Motor neuron (in vitro differentiated cells): Measurements from ENCODE around the gene RIPPLY3. TPM values are rescaled to one million over a fixed set of nuclear protein-coding genes. Genes with fewer than 3 reads are reported as not detected.
"Not testable (repeated sequence)": the region's sequence is repeated elsewhere in the genome, so short reads cannot be mapped to it uniquely, and the experiment has no call there.

Source experiments
- ATAC-seq, 8 experiments: fragments of 200-7000 bp; cut with Tn5 transposase; replicated peaks in 6 of 8; 2 replicates each; pipeline ENCODE4 v1.8.0; 2021; ENCODE audit warnings: mild to moderate bottlenecking in 8 of 8, moderate library complexity in 8 of 8
- H3K27ac ChIP-seq, 2 donors: fragments of 250-450 bp; sonication (Bioruptor Pico); 2 replicates each; pipeline ENCODE4 v1.9.0; 2021; ENCODE audit warnings: antibody characterized with exemption in 2 of 2, mild to moderate bottlenecking in 2 of 2, moderate library complexity in 1 of 2
- H3K4me1 ChIP-seq, 2 donors: fragments of 250-450 bp; sonication (Bioruptor Pico); replicated peaks in 1 of 2; 2 replicates each; pipeline ENCODE4 v1.6.1; 2021; ENCODE audit warnings: antibody characterized with exemption in 2 of 2, mild to moderate bottlenecking in 2 of 2, moderate library complexity in 1 of 2
- H3K4me3 ChIP-seq, 5 donors: fragments of 250-450 bp; sonication (Bioruptor Pico); 2 replicates each; pipeline ENCODE4 v1.9.0; 2021; ENCODE audit warnings: antibody characterized with exemption in 5 of 5, mild to moderate bottlenecking in 5 of 5, moderate library complexity in 4 of 5
- WGBS, 10 experiments: fragments of 450-650 bp; shearing (Covaris generic); methylation state at CpG; one replicate each; pipeline ENCODE4 v1.0.0; 2022; 5-methylcytosine and 5-hydroxymethylcytosine counted together
- in situ Hi-C, 9 experiments: fragments of 400-800 bp; cut with MboI; loops; one replicate each; pipeline ENCODE4 v1.15.0; 2021; ENCODE audit warnings: low sequenced_read_pairs in 9 of 9, low pct_unique_long_range_greater_than_20kb in 2 of 9; ENCODE audit not compliant: unreplicated experiment in 9 of 9
- total RNA-seq, 8 experiments: library from RNA; unstranded; fragments of 300-600 nt; gene quantifications; 2 replicates each; pipeline versions ENCODE4 v1.2.3 to v1.2.4, GENCODE V29; 2022

RIPPLY3 gene
- total RNA-seq, 8 experiments from 2014 or later = 0.14 to 0.43 (median 0.16) TPM; not detected in 2

DNA sequence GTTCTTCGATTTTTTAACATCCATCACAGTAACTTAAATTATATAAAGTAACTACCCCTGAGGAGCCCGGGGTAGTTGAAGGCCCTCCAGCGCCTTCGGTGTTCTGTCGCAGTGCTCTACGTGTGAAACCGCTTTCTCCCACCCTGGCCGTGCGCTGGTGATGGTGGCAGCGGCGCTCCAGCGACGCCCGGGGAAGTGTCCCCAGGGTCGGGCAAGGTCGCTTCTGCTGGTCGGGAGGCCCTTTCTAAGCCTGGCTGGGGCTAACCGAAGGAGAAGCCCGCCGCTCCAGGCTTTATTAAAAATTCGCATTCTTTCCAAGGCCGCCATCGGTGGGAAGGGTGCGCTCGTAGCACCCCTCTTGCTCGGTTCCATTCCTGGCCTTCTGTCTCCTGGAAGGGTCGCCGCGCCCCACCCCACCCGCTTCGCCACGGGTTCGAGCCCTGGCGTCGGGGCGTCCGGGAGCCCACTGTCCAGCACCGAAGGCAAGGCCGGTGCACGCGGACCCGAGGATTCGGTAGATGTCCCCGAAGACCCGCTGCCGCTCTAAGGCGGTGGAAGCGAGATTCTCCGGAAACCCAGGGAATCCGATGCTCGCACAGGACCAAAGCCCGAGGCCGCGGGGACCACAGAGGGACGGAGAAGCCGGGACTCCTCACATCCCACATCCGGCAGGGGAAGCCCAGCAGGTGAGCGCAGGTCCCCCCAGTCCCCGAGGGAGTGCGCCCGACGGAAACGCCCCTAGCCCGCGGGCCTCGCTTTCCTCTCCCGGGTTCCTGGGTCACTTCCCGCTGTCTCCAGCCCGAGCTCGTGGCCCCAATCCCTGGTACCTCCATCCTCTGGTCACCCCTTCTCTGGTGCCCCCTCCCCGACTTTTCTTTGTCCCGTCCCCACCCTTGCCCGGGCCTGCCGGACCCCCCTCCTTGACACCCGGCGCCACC lies 685 bp upstream of the RIPPLY3 start:
- H3K4me3 ChIP-seq = peak overlapping the region; percentile 29 to 40 (median 39)
- no peaks in the 10 kb centered on the region for H3K4me1 ChIP-seq
- 0 to 88% (median 79%) methylated on average over 2 to 9 of the region's 76 CpGs; no CpG with 5 or more reads in 2 of the 10 experiments for WGBS, 10 experiments
- in situ Hi-C loops = no loop called here
- no peak for ATAC-seq
- no peak overlapping the region for H3K27ac ChIP-seq

DNA sequence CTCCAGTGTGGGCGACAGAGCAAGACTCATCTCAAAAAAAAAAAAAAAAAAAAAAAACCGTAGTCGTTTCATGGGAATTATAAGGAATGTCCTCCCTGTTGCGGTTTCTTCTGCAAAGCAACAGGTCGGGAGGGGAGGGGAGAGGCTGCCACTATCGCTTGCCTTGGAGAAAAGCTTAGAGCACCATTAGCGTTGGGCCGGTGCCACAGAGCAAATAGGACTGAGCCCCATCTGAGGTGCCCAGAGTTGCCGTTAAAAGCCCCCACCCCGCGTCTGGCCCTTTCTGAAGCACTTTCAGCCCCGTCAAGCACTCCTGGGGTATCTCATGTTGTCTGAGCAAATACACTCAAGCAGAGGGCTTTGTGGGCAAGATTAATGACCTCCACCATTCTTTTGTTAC lies 2.2 kb downstream of the RIPPLY3 start:
- WGBS, 10 experiments = 9 to 100% (median 32%) methylated on average over 1 to 8 of the region's 12 CpGs; no CpG with 5 or more reads in 3 of the 10 experiments
- peak in 3 of 8 experiments; percentile 36 to 85 (median 45) for ATAC-seq
- no peak overlapping the region for H3K27ac ChIP-seq
- H3K4me3 ChIP-seq = no peak overlapping the region
- in situ Hi-C loops = no loop called here
- no peaks in the 10 kb centered on the region for H3K4me1 ChIP-seq

DNA sequence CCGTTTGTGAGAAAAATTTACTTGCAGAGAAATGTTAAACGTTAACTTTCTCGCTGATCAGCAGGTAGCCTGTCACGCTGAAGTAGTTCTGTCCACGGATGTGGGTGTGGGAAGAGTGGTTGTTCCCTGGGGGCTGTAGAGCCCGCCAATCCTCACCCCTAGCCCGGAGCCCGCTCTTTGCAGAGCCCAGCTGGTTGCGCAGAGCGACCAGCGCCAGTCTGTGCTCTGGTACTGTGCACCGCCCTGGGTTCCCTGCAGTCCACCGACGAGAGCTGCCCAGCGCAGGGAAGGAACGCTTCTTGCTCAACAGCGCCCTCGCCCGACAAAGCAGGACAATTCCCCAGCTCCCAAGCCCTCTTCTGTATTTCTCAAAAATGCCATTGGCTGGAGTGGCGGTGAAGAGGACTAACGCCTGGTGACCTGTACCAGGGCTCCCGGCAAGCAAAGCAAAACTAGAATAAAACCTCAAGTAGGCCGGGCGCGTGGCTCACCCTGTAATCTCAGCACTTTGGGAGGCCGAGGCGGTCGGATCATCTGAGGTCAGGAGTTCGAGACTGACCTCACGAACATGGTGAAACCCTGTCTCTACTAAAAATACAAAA lies 3.3 kb downstream of the RIPPLY3 start:
- in situ Hi-C loops = no loop called here
- 0 to 100% (median 41%) methylated on average over 1 to 21 of the region's 30 CpGs; no CpG with 5 or more reads in 2 of the 10 experiments for WGBS, 10 experiments
- peak; percentile 79 to 98 (median 90) for ATAC-seq
- Histone ChIP-seq H3K4me1 (no peaks in the 10 kb centered on the region), H3K27ac (no peak overlapping the region), H3K4me3 (peak overlapping the region in 1 of 5 donors; percentile 16)

DNA sequence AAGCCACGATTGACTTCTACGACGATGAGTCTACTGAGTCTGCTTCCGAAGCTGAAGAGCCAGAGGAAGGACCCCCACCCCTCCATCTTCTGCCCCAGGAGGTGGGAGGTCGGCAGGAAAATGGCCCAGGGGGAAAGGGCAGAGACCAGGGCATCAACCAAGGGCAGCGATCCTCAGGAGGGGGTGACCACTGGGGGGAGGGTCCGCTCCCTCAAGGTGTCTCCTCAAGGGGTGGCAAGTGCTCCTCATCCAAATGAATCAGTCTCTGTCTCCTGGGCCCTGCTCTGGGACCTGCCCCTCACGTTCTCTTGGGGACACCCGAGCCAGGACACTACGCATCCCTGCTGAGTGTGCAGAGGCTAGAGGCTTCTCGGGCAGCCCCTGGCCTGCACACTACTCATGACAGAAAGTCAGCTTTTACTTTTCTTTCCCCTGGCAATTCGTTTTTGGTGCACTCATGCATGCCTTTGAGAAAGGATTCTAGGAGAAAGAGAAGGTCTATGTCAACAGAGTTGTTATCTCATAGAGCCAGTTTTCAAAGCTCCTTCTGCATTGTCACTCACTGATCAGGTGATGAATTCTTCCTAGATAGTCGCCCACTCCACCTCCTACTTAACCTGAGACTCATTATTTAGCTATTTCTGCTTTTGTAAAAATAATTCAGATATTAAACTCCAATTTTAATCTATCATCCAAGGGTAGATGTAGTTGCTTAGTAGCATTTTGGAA lies 11.6 kb downstream of the RIPPLY3 start:
- Histone ChIP-seq H3K4me3 (no peak overlapping the region), H3K4me1 (no peaks in the 10 kb centered on the region), H3K27ac (no peak overlapping the region)
- in situ Hi-C loops = no loop called here
- WGBS, 10 experiments = 30 to 100% (median 69%) methylated on average over 1 to 9 of the region's 13 CpGs; no CpG with 5 or more reads in 1 of the 10 experiments
- ATAC-seq = no peak

DNA sequence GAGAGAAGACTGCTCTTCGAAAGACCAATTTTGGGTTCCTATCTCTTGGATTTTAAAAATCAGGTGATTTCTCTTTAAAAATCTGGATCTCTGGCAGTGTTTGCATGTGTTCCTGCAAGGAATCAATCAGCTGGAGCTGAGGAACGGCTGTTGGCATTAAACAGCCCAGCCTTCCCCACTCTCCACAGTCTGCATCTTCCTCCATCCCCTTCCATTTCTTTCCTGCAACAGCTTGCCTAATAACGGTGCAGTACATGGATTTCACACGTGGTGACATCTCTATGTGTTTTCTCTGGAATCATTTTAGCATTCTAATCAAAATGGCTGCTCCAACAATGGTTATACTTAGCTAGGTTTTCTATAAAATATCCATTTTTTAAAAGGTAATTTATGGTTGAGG lies 20.0 kb downstream of the RIPPLY3 start:
- in situ Hi-C loops = no loop called here
- ATAC-seq = peak in 5 of 8 experiments; percentile 52 to 73 (median 66)
- H3K27ac ChIP-seq = no peak overlapping the region
- peaks cover 0 to 6% of the 10 kb centered on the region in 2 donors for H3K4me1 ChIP-seq
- no peak overlapping the region for H3K4me3 ChIP-seq
- WGBS, 10 experiments = 0 to 63% (median 44%) methylated on average over 1 to 4 of the region's 4 CpGs; no CpG with 5 or more reads in 3 of the 10 experiments

DNA sequence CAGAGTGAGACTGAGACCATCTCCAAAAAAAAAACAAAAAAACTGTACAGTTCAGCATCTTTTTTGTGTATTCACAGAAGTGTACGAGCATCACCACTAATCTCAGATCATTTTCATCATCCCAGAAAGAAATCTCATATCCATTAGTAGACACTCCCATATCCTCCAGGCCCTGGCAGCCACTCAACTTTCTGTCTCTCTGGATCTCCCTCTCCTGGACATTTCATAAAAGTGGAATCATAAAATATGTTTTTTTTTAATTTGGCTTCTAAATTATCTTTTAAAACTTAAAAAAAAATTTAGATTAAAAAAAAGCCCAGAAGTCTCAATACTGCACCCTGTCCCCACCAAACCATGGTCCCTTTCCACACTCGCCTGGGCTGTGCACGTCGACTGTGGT lies 22.1 kb downstream of the RIPPLY3 start:
- in situ Hi-C loops = no loop called here
- 17 to 100% (median 70%) methylated on average over 1 to 4 of the region's 4 CpGs for WGBS, 10 experiments
- Histone ChIP-seq H3K27ac (no peak overlapping the region), H3K4me1 (peaks cover 0 to 6% of the 10 kb centered on the region in 2 donors), H3K4me3 (no peak overlapping the region)
- peak in 4 of 8 experiments; percentile 40 to 89 (median 82) for ATAC-seq

DNA sequence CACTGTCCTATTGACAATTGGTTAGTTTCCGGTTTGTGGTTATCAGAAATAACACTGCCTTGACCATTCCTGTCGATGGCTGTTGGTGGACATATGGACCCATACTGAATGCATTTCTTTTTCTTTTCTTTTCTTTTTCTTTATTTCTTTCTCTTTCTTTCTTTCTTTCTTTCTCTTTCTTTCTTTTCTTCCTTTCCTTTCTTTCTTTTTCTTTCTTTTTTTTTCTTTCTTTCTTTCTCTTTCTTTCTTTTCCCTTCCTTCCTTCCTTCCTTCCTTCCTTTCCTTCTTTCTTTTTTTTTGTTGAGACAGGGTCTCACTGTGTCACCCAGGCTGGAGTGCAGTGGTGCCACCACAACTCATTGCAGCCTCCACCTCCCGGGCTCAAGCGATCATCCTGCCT lies 24.4 kb downstream of the RIPPLY3 start:
- Histone ChIP-seq H3K27ac (no peak overlapping the region), H3K4me1 (peaks cover 0 to 6% of the 10 kb centered on the region in 2 donors), H3K4me3 (no peak overlapping the region)
- ATAC-seq = no peak
- 88 to 100% (median 93%) methylated on average over 1 to 4 of the region's 4 CpGs for WGBS, 10 experiments
- in situ Hi-C loops = no loop called here

DNA sequence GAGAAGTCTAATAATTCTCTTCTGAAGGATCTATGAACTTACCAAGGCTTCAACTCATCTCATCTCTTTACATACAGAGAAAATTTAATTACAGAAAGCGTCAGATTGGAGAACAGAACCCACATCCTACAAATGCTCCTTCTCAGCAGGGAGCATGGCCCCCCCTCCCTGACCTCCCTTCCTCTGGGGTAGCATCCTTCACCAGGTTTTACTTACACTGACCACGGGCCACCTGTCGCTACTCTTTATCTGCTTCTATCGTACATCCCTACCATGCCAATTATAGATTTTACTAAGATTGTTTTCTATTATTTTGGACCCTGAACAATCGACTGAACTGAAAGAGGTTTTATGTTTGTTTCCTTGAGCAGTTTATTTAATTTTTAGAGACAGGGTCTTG lies 25.8 kb downstream of the RIPPLY3 start:
- Histone ChIP-seq H3K27ac (no peak overlapping the region), H3K4me3 (no peak overlapping the region), H3K4me1 (no peaks in the 10 kb centered on the region)
- ATAC-seq = no peak
- in situ Hi-C loops = no loop called here
- WGBS, 10 experiments = 56 to 90% (median 85%) methylated on average over 1 to 5 of the region's 5 CpGs; no CpG with 5 or more reads in 1 of the 10 experiments

DNA sequence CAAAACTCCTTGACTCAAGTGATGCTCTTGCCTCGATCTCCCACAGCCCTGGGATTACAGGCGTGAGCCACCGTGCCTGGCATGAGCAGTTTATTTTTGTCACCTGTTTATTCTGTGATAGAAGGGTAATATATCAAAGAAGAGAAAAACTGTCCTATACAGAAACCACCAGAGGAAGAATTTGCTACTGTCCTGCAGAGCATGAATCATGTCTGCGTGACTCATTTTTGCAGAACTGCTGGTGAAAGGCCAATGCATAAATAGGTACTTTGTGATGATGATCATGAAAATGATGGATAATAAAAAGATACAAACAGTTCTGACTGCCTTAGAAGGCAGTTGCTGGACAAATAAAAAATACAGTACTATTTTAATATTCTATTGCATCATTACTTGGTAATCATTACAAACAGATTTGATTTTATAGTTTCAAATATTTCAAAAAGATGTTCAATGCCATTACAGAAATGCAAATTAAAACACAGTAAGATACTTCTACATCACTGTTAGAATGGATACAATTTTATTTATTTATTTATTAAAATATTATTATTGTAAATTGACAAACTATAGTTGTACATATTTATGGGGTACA lies 26.5 kb downstream of the RIPPLY3 start:
- Histone ChIP-seq H3K4me3 (no peak overlapping the region), H3K27ac (no peak overlapping the region), H3K4me1 (no peaks in the 10 kb centered on the region)
- ATAC-seq = peak; percentile 54 to 98 (median 96)
- WGBS, 10 experiments = 0 to 100% (median 53%) methylated on average over 1 to 4 of the region's 4 CpGs; no CpG with 5 or more reads in 1 of the 10 experiments
- in situ Hi-C loops = no loop called here

DNA sequence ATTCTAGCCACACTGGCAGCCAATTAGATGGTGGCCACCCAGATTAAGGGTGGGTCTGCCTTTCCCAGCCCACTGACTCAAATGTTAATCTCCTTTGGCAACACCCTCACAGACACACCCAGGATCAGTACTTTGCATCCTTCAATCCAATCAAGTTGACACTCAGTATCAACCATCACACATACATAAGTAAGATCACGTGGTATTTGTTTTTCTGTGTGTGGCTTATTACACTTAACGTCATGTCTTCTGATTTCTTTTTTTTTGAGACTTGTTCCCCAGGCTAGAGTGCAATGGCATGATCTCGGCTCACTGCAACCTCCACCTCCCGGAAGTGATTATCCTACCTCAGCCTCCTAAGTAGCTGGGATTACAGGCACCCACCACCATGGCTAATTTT lies 27.9 kb downstream of the RIPPLY3 start:
- 67 to 100% (median 75%) methylated on average over 1 to 4 of the region's 4 CpGs; no CpG with 5 or more reads in 2 of the 10 experiments for WGBS, 10 experiments
- H3K27ac ChIP-seq, H3K4me3 ChIP-seq, ATAC-seq, H3K4me1 ChIP-seq, in situ Hi-C loops: not testable (repeated sequence)

DNA sequence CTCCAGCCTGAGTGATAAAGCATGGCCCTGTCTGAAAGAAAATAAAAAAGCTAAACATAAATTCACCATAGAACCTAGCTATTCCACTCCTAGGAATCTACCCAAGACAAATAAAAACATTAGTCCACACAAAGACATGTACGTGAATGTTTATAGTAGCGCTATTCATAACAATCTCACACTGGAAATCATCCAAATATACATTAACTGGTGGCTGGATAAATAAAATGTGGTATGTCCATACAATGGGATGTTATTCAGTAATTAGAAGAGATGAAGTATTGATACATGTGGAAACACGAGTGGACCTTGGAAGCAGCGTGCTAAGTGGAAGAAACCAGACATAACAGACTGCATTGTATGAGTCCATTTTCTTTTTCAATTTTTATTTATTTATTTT lies 29.7 kb downstream of the RIPPLY3 start:
- in situ Hi-C loops = no loop called here
- 62 to 100% (median 97%) methylated on average over 2 to 4 of the region's 4 CpGs for WGBS, 10 experiments
- H3K27ac ChIP-seq = no peak overlapping the region

DNA sequence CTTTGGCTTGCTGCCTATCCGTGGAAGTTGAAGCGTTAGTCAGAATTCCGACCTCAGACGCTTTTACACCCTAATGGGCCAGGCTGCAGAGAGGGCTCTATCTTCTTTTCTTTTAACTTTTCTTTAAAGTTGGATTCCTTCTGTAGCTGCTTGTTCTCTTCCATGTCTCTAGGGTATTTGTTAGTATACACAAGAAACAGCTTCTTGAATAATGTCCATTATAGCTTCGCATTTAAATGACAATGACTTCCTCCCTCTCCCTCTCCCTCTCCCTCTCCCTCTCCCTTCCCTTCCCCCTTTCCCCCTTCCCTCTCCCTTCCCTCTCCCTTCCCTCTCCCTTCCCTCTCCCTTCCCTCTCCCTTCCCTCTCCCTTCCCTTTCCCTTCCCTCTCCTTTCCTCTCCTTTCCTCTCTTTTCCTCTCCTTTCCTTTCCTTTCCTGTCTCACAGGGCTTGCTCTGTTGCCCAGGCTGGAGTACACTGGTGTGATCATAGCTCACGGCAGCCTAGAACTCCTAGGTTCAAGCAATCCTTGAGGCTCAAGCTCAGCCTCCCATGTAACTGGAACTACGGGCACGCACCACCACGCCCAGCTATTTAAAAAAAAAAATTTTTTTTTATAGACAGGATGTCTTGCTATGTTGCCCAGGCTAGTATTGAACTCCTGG lies 33.0 kb downstream of the RIPPLY3 start:
- peak in 5 of 8 experiments; percentile 19 to 55 (median 24) for ATAC-seq
- no peak overlapping the region for H3K4me3 ChIP-seq
- in situ Hi-C loops = no loop called here
- peaks cover 0 to 6% of the 10 kb centered on the region in 2 donors for H3K4me1 ChIP-seq
- H3K27ac ChIP-seq = no peak overlapping the region
- WGBS, 10 experiments = 32 to 93% (median 60%) methylated on average over 1 to 5 of the region's 9 CpGs; no CpG with 5 or more reads in 4 of the 10 experiments

More for the DNA sequence above, 29.7 kb downstream of the RIPPLY3 start:
- no peak for ATAC-seq
- H3K4me1 ChIP-seq = peaks cover 0 to 6% of the 10 kb centered on the region in 2 donors
- H3K4me3 ChIP-seq = no peak overlapping the region
